Astrocyte (in vitro differentiated cells and primary cell): ENCODE data around the gene PARD3B. TPM values are rescaled to one million over a fixed set of nuclear protein-coding genes. Genes with fewer than 3 reads are reported as not detected.

ENCODE experiments used
- DNase-seq: peaks from one replicate; pipeline ENCODE4 v3.0.0-alpha.2; 2010; ENCODE audit warnings: low read depth
- FAIRE-seq: peaks from 2 replicates; lab custom pipeline; 2011; peaks lifted over from hg19 to GRCh38; lab: Jason Lieb, UNC
- H2AFZ ChIP-seq: 2 replicates; pipeline ENCODE4 v1.6.0; 2012; ENCODE audit warnings: low read depth, low read length, inconsistent platforms
- H3K27ac ChIP-seq: 2 replicates; pipeline ENCODE4 v1.5.1; 2011; ENCODE audit warnings: low read depth, low read length, inconsistent platforms
- H3K27me3 ChIP-seq: 2 replicates; pipeline ENCODE4 v1.6.0; 2011; ENCODE audit warnings: low read length, inconsistent platforms; ENCODE audit not compliant: insufficient read depth
- H3K36me3 ChIP-seq: 2 replicates; pipeline ENCODE4 v1.5.1; 2011; ENCODE audit warnings: low read length, inconsistent platforms; ENCODE audit not compliant: insufficient read depth
- H3K4me1 ChIP-seq: 2 replicates; pipeline ENCODE4 v1.5.1; 2011; ENCODE audit warnings: low read length, inconsistent platforms; ENCODE audit not compliant: insufficient read depth
- H3K4me2 ChIP-seq: 2 replicates; pipeline ENCODE4 v1.6.0; 2012; ENCODE audit warnings: low read length, inconsistent platforms
- H3K4me3 ChIP-seq: 2 replicates; pipeline ENCODE4 v1.5.1; 2011; ENCODE audit warnings: low read depth, mild to moderate bottlenecking, low read length, inconsistent platforms; ENCODE audit not compliant: insufficient read depth
- H3K79me2 ChIP-seq: 2 replicates; pipeline ENCODE4 v1.6.0; 2012; ENCODE audit warnings: mild to moderate bottlenecking, low read length, inconsistent platforms; ENCODE audit not compliant: insufficient read depth
- H3K9ac ChIP-seq: 2 replicates; pipeline ENCODE4 v1.6.0; 2012; ENCODE audit warnings: mild to moderate bottlenecking, low read length, inconsistent platforms
- H3K9me3 ChIP-seq: 2 replicates; pipeline ENCODE4 v1.5.1; 2012; ENCODE audit warnings: low read depth, mild to moderate bottlenecking, low read length, inconsistent platforms; ENCODE audit not compliant: insufficient read depth
- H4K20me1 ChIP-seq: 2 replicates; pipeline ENCODE4 v1.6.0; 2012; ENCODE audit warnings: low read length, inconsistent platforms; ENCODE audit not compliant: insufficient read depth
- H3K27ac Mint-ChIP-seq: one replicate; pipeline ENCODE4 v1.8.0; 2021; ENCODE audit warnings: mild to moderate bottlenecking, mixed read lengths; ENCODE audit not compliant: unreplicated experiment
- H3K27me3 Mint-ChIP-seq: one replicate; pipeline ENCODE4 v1.8.0; 2021; ENCODE audit warnings: low read depth, mixed read lengths; ENCODE audit not compliant: unreplicated experiment
- H3K36me3 Mint-ChIP-seq: one replicate; pipeline ENCODE4 v1.8.0; 2021; ENCODE audit warnings: low read depth, mixed read lengths; ENCODE audit not compliant: unreplicated experiment
- H3K4me1 Mint-ChIP-seq: one replicate; pipeline ENCODE4 v1.8.0; 2021; ENCODE audit warnings: low read depth, mixed read lengths; ENCODE audit not compliant: unreplicated experiment
- H3K4me3 Mint-ChIP-seq: one replicate; pipeline ENCODE4 v1.8.0; 2021; ENCODE audit warnings: mild to moderate bottlenecking, moderate library complexity, mixed read lengths; ENCODE audit not compliant: unreplicated experiment
- H3K9me3 Mint-ChIP-seq: one replicate; pipeline ENCODE4 v1.8.0; 2021; ENCODE audit warnings: mild to moderate bottlenecking, mixed read lengths; ENCODE audit not compliant: unreplicated experiment
- CTCF ChIP-seq: IDR thresholded peaks from 2 replicates; pipeline ENCODE4 v1.5.1; 2011; ENCODE audit warnings: low read depth, mild to moderate bottlenecking, inconsistent platforms, low read length, moderate library complexity; ENCODE audit not compliant: insufficient read depth
- EZH2 ChIP-seq: IDR thresholded peaks from 2 replicates; pipeline ENCODE4 v1.6.1; 2012; ENCODE audit warnings: mild to moderate bottlenecking, low read length, inconsistent platforms; ENCODE audit not compliant: insufficient read depth
- total RNA-seq: library from RNA; stranded (reverse); gene quantifications from 2 replicates; pipeline ENCODE4 v1.2.1, GENCODE V29; 2021

The PARD3B gene
- total RNA-seq, 1 donor from 2014 or later = 6.5 TPM

- Mint-ChIP-seq H3K36me3 (no peaks in the 10 kb centered on the region), H3K4me3 (no peak overlapping the region), H3K9me3 (no peaks in the 10 kb centered on the region), H3K27ac (no peak overlapping the region), H3K27me3 (no peaks in the 10 kb centered on the region), H3K4me1 (peaks cover 11% of the 10 kb centered on the region)
- Histone ChIP-seq H2AFZ (no peak overlapping the region), H3K4me2 (peak overlapping the region; percentile 10), H3K9me3 (no peaks in the 10 kb centered on the region), H3K9ac (no peak overlapping the region), H3K27ac (no peak overlapping the region), H4K20me1 (no peaks in the 10 kb centered on the region), H3K4me3 (no peak overlapping the region), H3K36me3 (no peaks in the 10 kb centered on the region), H3K27me3 (no peaks in the 10 kb centered on the region), H3K4me1 (peaks cover 5% of the 10 kb centered on the region), H3K79me2 (no peaks in the 10 kb centered on the region)
- DNase-seq = no peak
- TF ChIP-seq CTCF (no peak), EZH2 (no peak)
- peak; percentile 47 for FAIRE-seq
These were observed 966.4 kb downstream of the PARD3B start for GRCh38 chr2:205511641-205512040.

- no peaks in the 10 kb centered on the region for H3K27me3 ChIP-seq
- no peak overlapping the region for H3K27ac ChIP-seq
- H3K4me3 Mint-ChIP-seq = no peak overlapping the region
- no peaks in the 10 kb centered on the region for H3K9me3 Mint-ChIP-seq
- H3K4me3 ChIP-seq = no peak overlapping the region
- no peaks in the 10 kb centered on the region for H4K20me1 ChIP-seq
- no peaks in the 10 kb centered on the region for H3K4me1 ChIP-seq
- DNase-seq (no peak), FAIRE-seq (no peak)
- no peak overlapping the region for H2AFZ ChIP-seq
- no peak overlapping the region for H3K27ac Mint-ChIP-seq
- no peaks in the 10 kb centered on the region for H3K9me3 ChIP-seq
- no peaks in the 10 kb centered on the region for H3K36me3 ChIP-seq
- no peaks in the 10 kb centered on the region for H3K36me3 Mint-ChIP-seq
- TF ChIP-seq EZH2 = no peak
- TF ChIP-seq CTCF = no peak
- no peak overlapping the region for H3K9ac ChIP-seq
- H3K4me1 Mint-ChIP-seq = no peaks in the 10 kb centered on the region
- H3K27me3 Mint-ChIP-seq = no peaks in the 10 kb centered on the region
- H3K4me2 ChIP-seq = no peak overlapping the region
- H3K79me2 ChIP-seq = no peaks in the 10 kb centered on the region
These were observed 975.0 kb downstream of the PARD3B start for GRCh38 chr2:205520311-205520710.

GRCh38 chr2:205524656-205525055 lies 979.4 kb downstream of the PARD3B start:
- no peak overlapping the region for H2AFZ ChIP-seq
- Mint-ChIP-seq H3K36me3 (no peaks in the 10 kb centered on the region), H3K27me3 (no peaks in the 10 kb centered on the region), H3K27ac (no peak overlapping the region), H3K4me1 (no peaks in the 10 kb centered on the region), H3K4me3 (no peak overlapping the region), H3K9me3 (no peaks in the 10 kb centered on the region)
- H3K4me2 ChIP-seq = no peak overlapping the region
- H3K4me3 ChIP-seq = no peak overlapping the region
- no peaks in the 10 kb centered on the region for H3K27me3 ChIP-seq
- H4K20me1 ChIP-seq = no peaks in the 10 kb centered on the region
- H3K27ac ChIP-seq = no peak overlapping the region
- no peaks in the 10 kb centered on the region for H3K79me2 ChIP-seq
- DNase-seq (no peak), FAIRE-seq (no peak)
- no peaks in the 10 kb centered on the region for H3K4me1 ChIP-seq
- TF ChIP-seq EZH2 (no peak), CTCF (no peak)
- no peak overlapping the region for H3K9ac ChIP-seq
- no peaks in the 10 kb centered on the region for H3K36me3 ChIP-seq
- H3K9me3 ChIP-seq = no peaks in the 10 kb centered on the region
